SU-DHL-6 (cell line): ENCODE measurements around the gene BAHCC1.

Experiments
- CTCF ChIP-seq: fragments of 200-600 bp; sonication (generic); IDR thresholded peaks from one replicate; pipeline ENCODE4 v1.5.1; 2017; ENCODE audit warnings: antibody characterized with exemption, mild to moderate bottlenecking, low read length, moderate library complexity; ENCODE audit not compliant: insufficient read depth, poor library complexity, severe bottlenecking
- EZH2phosphoT487 ChIP-seq: fragments of 200-600 bp; sonication (generic), shearing (Covaris generic); conservative IDR thresholded peaks from 2 replicates; pipeline ENCODE4 v1.6.1; 2018; ENCODE audit warnings: mild to moderate bottlenecking, antibody characterized with exemption, low read length, moderate library complexity, mixed read lengths

- TF ChIP-seq CTCF (no peak), EZH2phosphoT487 (no peak)
Measured at GRCh38 chr17:81418710-81419318, 23.6 kb downstream of the BAHCC1 start.
